Lung (tissue), 12 donors: ENCODE results near the gene CREG1. TPM values are rescaled to one million over a fixed set of nuclear protein-coding genes. Genes with fewer than 3 reads are reported as not detected.

Experiments used
- ATAC-seq: fragments of 200-7000 bp; cut with Tn5 transposase; one replicate; pipeline ENCODE4 v1.9.1; 2020; ENCODE audit warnings: moderate number of reproducible peaks; ENCODE audit not compliant: insufficient read depth, low FRiP score
- DNase-seq, 3 donors: peaks; one replicate each; pipeline ENCODE4 v3.0.0-alpha.2; 2013 to 2017
- H3K27ac ChIP-seq, 2 donors: one replicate each; pipeline ENCODE4 v1.5.1; 2013; ENCODE audit warnings: mild to moderate bottlenecking in 2 of 2, moderate library complexity in 2 of 2, control low read depth in 1 of 2, inconsistent platforms in 1 of 2, low read depth in 1 of 2, low read length in 1 of 2
- H3K27me3 ChIP-seq, 3 donors: one replicate each; pipeline ENCODE4 v1.5.1; 2013; ENCODE audit warnings: low read length in 2 of 3; ENCODE audit not compliant: control insufficient read depth in 3 of 3, insufficient read depth in 3 of 3
- H3K36me3 ChIP-seq, 4 donors: one replicate each; pipeline ENCODE4 v1.5.1; 2013; ENCODE audit warnings: low read length in 4 of 4, mild to moderate bottlenecking in 1 of 4, moderate library complexity in 1 of 4; ENCODE audit not compliant: control insufficient read depth in 4 of 4, insufficient read depth in 4 of 4
- H3K4me1 ChIP-seq, 5 donors: one replicate each; pipeline ENCODE4 v1.5.1; 2013; ENCODE audit warnings: low read length in 5 of 5, mild to moderate bottlenecking in 2 of 5, moderate library complexity in 1 of 5; ENCODE audit not compliant: control insufficient read depth in 5 of 5, insufficient read depth in 5 of 5
- H3K4me3 ChIP-seq: one replicate; pipeline ENCODE4 v1.5.1; 2013; ENCODE audit warnings: mild to moderate bottlenecking, control low read depth, moderate library complexity
- H3K9ac ChIP-seq, 2 donors: one replicate each; pipeline ENCODE4 v1.5.1; 2013; ENCODE audit warnings: low read length in 2 of 2, control low read depth in 1 of 2; ENCODE audit not compliant: insufficient read depth in 1 of 2
- H3K9me3 ChIP-seq, 4 donors: one replicate each; pipeline ENCODE4 v1.5.1; 2013; ENCODE audit warnings: low read length in 3 of 4, mild to moderate bottlenecking in 1 of 4, moderate library complexity in 1 of 4; ENCODE audit not compliant: control insufficient read depth in 4 of 4, insufficient read depth in 3 of 4
- CTCF ChIP-seq: IDR thresholded peaks from 2 replicates; pipeline ENCODE4 v1.5.1; 2012; ENCODE audit warnings: mild to moderate bottlenecking; ENCODE audit errors: control extremely low read depth, extremely low read depth
- WGBS, 2 donors: extraction: QIAGEN DNeasy Blood & Tissue Kit; methylation state at CpG; one replicate each; pipeline ENCODE4 v1.1.7; 2013; 5-methylcytosine and 5-hydroxymethylcytosine counted together
- polyA plus RNA-seq, 2 donors: library from polyadenylated mRNA; stranded (reverse); fragments of 200-250 nt; gene quantifications; one replicate each; pipeline ENCODE4 v1.2.1, GENCODE V29; 2013
- total RNA-seq, 2 donors: library from RNA; depleted of rRNA in 1 of 2; stranded (reverse); fragments of >200 nt in 1 of 2; gene quantifications; one replicate each; pipeline ENCODE4 v1.2.1, GENCODE V29; 2014 to 2021
- donor health status: control.
- donor health status: control.
- donor health status: Bipolar disorder and iron deficiency.
- donor health status: healthy.
- donor health status: DM: yes; HTN: yes; CAD: no.

Gene CREG1
- total and polyA plus RNA-seq, 4 donors, result 93.8 to 159 (median 116) TPM

- WGBS, 2 donors, result 91 to 94% methylated on average over 9 of the region's 9 CpGs
- H3K4me1 ChIP-seq, result no peaks in the 10 kb centered on the region
- H3K27ac ChIP-seq, result no peak overlapping the region
- no peaks in the 10 kb centered on the region for H3K27me3 ChIP-seq
- DNase-seq (no peak), ATAC-seq (no peak)
- H3K36me3 ChIP-seq, result no peaks in the 10 kb centered on the region
- no peak for TF ChIP-seq CTCF
- no peak overlapping the region for H3K9ac ChIP-seq
- H3K4me3 ChIP-seq, result no peak overlapping the region
- H3K9me3 ChIP-seq, result no peaks in the 10 kb centered on the region
Measured at GRCh38 chr1:167514288-167514687, 39.3 kb downstream of the CREG1 start.

GRCh38 chr1:167512046-167512654, 41.4 kb downstream of the CREG1 start:
- no peak for TF ChIP-seq CTCF
- Histone ChIP-seq H3K36me3 (no peaks in the 10 kb centered on the region), H3K9me3 (no peaks in the 10 kb centered on the region), H3K27ac (no peak overlapping the region), H3K4me1 (no peaks in the 10 kb centered on the region), H3K9ac (peak overlapping the region in 1 of 2 donors; percentile 19), H3K27me3 (no peaks in the 10 kb centered on the region), H3K4me3 (no peak overlapping the region)
- DNase-seq, result no peak
- 65 to 80% methylated on average over 7 of the region's 7 CpGs for WGBS, 2 donors
- no peak for ATAC-seq

GRCh38 chr1:167511374-167511986, 42.1 kb downstream of the CREG1 start:
- WGBS, 2 donors, result 89 to 93% methylated on average over 11 of the region's 11 CpGs
- DNase-seq, result no peak
- Histone ChIP-seq H3K9me3 (no peaks in the 10 kb centered on the region), H3K9ac (peak overlapping the region in 1 of 2 donors; percentile 19), H3K36me3 (no peaks in the 10 kb centered on the region), H3K4me1 (no peaks in the 10 kb centered on the region), H3K27me3 (no peaks in the 10 kb centered on the region), H3K4me3 (no peak overlapping the region), H3K27ac (no peak overlapping the region)
- ATAC-seq, result no peak
- TF ChIP-seq CTCF, result no peak
